ENCODE results near the gene RECQL5.
"Not testable (repeated sequence)": the region's sequence is repeated elsewhere in the genome, so short reads cannot be mapped to it uniquely, and the experiment has no call there.

The RECQL5 gene

DNA sequence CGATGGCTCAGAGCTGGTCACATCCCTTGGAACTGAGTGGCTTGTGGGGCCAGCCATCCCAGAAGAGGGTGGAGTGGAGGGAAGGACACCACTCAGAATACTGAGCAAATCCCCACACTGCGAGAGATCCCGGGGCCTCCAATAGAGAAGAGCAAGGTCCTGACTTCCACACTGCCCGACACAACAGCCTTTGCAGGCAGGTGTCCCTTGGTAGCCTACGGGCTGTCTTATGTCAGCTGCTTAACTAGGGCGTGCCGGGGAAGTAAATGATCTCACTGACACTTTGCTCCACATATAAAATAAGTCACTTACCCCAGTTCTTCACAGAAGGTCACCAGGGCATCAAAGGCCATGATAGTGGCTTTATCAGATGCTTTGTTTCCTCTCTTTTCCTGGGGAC is 16.1 kb downstream of the RECQL5 start:
- DNase-seq = no peak

DNA sequence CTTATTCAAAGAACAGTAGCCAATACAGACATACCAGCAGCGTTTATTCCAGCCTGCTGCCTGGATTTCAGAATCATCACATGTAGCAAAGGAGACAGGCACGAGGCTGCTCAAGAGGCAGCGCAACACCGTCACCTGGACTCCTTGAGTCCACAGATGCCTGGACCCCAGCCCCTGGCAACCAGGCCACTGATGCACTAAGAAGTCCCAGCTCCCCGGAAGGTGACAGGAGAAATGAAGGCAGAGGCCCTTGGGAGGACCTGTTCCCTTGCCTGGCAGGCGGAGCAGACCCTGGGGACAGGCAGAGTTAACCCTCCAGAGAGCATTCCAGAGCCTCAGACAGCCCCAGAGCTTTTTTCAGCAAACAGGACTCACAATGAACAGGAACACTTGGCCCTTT is 17.3 kb downstream of the RECQL5 start:
- DNase-seq = no peak

GRCh38 chr17:75647921-75648320 is 19.0 kb downstream of the RECQL5 start:
- DNase-seq = no peak

DNA sequence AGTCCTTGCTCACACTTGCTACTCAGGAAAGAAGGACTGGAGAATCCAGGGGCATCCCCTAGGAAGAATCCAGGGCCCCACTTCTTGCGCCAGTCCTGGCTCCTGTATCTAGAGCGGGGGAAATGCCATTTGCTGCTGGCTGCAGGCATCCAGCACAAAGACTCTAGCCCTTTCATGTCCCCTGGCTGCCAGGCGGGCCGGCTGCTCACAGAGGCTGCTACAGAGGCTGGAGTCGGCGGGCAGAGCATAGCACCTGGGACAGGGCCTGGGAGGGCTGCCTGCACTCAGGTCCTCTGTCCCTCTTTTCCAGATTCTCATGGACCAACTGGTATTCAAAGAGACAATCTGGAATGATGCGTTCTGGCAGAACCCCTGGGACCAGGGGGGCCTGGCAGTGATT is 19.9 kb downstream of the RECQL5 start:
- peak in 20 of 58 donors; percentile 12 to 60 (median 34) for DNase-seq

DNA sequence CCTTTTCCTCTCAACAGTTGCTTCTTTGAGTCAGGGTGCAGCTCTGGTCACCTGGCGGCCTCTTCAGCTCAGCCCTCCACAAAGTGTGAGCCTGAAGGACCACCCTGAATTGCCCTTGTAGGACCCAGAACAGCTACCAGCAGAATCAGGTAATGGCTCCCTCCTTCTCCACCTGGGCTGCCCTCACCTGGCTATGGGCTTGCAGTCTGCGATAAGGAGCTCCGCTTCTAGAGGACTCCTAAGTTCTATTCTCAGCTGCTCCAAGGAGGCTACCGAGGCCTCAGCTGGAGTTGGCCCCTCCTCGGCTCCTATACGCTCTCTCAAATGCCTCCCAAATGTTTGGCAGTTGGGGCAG is 20.3 kb downstream of the RECQL5 start:
- DNase-seq = no peak

DNA sequence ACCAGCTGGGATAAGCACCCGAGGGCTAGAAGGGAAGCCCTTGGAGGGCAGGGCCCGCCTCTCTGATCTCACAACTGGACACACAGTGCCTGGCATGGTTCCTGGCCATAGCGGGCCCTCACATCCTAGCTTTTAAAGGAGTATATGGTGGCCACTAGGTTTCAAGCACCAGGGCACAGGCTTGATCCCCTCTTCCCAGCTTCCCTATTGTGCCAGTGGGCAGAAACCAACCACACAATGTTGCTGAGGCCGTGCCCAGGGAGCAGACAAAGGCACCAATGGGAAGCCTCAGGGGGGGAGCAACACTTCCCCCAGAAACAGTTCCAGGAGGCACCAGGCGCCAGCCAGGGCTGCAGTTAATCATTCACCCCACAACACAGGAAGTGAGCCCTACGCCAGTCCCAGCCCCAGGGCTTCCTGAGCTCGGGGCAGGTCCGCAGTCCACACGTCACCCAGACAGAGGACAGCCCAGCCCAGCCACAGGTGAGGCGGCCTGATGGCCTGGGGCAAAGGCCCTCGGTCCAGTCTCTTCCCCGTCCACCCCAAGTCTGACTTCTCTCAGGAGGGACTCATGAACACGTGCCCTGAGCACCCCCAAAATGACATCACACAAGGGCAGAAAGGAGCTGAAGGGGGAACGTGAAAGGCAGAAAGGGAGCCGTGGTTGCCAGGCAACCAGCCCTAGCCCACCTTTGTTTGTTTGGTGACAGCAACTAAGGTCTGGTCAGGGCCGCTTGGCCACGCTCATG is 20.9 kb downstream of the RECQL5 start:
- peak in 51 of 58 donors; percentile 15 to 92 (median 66) for DNase-seq

DNA sequence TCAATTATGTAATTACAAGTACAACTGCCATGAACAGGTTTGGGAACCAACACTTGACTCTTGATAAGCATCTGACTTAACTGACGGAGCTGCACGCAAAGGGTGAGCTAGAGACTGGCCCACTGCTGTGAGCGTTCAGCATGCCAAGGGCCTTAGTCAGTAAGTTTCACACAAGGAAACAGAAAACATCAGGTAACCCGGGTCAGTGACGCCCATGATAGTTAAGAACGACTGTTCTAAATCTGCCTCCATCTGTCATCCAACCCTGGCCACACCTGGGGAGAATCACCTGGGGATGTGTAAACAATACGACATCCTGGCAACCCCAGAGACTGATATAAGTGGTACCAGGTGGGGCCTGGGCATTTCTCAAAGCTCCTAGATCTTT is 21.5 kb downstream of the RECQL5 start:
- DNase-seq = no peak

DNA sequence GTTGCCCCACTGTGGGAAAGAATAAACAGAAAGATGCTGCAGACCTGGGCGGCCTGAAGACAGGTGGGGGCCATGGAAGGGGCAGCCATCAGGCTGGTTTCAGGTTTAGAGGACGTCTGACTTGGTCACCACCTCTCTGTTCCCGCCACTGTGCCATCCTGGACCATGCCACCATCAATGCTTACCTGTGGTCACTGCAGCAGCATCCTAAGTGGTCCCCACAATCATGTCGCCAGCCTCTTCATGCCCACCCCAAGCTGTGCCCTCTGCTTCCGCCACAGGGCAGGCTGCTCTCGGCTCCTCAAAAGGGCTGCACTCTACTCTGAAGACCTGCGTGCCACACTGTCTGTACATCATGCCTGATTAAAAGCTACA is 23.3 kb downstream of the RECQL5 start:
- DNase-seq = no peak

GRCh38 chr17:75642784-75643642 is 23.9 kb downstream of the RECQL5 start:
- peak in 9 of 58 donors; percentile 25 to 61 (median 39) for DNase-seq

DNA sequence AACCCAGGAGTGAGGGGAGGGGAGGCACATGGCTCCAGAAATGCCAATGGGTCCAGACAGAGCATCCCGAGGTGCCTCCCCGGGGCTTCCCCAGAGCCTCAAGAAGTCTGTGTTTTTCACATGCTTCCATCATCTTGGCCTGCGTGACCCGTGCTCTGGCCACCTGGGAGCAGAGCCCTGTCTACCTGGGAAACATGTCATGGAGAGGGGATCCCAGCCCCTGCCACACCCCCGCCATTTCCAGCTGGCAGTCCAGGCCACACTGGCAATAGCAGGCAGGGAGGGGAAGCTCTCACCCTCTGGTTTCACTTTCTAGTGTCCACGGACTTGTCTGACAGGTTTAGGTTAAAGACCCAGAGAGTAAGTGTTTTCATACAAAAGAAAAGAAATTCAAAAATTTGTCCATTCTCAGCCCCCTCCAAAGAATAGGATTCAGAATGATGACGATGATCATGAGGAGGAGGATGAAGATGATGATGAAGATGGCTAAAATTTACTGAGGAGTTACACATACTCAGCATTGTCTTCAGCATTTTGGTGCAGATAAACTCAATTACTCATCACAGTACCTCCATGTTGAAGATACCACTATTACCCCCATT is 24.7 kb downstream of the RECQL5 start:
- DNase-seq = no peak

GRCh38 chr17:75641343-75641742 is 25.6 kb downstream of the RECQL5 start:
- peak in 22 of 58 donors; percentile 11 to 64 (median 34) for DNase-seq

DNA sequence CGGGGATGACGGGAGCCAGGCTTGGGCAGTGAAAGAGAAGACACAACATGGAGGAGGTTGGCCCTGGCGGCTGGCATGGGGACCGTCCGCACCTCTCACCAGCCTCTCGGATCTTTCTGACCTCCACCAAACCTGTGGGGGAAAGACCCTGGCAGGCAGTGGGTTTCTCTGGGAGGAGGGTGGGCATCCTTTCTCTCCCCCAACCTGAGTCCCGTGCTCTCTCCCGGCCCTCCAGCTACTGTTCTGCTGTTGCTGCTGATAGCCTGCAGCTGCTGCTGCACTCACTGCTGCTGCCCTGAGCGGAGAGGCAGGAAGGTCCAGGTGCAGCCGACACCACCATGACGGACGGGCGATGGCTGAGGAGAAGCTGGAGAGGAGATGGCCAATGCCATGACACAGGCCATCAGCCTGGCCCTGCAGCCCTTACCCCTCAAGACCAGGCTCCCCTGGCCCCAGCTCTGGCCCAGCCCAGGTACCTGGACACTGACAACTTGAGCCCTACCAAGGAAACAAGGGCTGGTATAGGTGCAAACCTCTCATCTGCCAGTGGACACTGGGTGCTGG is 26.3 kb downstream of the RECQL5 start:
- DNase-seq = no peak

- no peak for DNase-seq
These were observed 27.0 kb downstream of the RECQL5 start for GRCh38 chr17:75639771-75640555.

- no peak for DNase-seq
These were observed 27.6 kb downstream of the RECQL5 start for GRCh38 chr17:75639327-75639726.

- DNase-seq = no peak
These were observed 28.1 kb downstream of the RECQL5 start for GRCh38 chr17:75638893-75639292.

DNA sequence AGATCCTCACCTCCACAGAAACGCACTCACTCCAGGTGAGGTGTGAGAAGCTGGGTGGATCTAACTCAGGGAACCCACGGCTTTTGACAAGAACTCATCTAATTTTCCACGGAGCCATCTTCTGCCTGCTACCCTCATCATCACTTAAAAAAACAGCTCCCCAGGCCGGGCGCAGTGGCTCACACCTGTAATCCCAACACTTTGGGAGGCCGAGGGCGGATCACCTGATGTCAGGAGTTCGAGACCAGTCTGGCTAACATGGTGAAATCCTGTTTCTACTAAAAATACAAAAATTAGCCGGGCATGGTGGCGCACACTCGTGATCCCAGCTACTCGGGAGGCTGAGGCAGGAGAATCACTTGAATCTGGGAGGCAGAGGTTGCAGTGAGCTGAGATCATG is 28.9 kb downstream of the RECQL5 start:
- not testable (repeated sequence) for DNase-seq

DNA sequence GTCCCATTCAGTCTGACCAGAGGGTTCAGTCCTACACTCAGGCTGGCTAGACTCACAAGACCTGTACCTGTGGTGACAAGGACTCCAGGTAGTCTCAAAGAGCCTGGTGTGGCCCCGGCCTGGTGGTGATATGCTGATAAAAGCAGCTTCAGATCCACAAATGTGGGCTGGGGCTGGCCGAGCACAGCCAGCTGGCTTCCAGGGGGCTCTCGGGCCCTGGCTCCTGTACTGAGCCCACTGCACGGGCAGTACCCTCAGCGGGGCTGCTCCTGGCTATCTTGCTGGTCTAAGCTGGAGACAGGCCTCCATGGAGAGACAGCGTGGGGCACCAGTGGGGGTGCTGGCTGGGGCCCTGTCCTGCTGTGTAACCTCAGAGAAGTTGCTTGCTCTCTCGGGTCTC is 29.4 kb downstream of the RECQL5 start:
- no peak for DNase-seq

DNA sequence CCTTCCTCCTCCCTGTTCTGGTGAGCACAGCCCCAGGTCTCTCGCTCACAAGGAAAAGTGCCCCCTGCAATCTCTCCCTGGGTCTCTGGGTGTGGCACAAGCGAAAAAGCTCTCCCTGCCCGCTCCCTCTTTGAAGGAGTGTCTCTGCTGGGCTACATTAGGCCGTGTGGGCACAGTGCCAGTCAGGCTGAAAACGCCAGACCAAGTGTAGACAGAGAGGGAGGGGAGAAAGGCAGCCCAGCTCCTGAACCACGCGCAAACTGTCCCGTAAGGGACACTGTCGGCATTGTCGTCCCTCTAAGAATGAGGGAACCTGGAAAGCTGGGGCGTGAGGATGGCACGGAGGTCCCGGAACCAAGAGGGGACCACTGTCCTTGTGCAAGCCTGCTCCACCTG is 29.8 kb downstream of the RECQL5 start:
- peak in 28 of 58 donors; percentile 11 to 74 (median 36) for DNase-seq

DNA sequence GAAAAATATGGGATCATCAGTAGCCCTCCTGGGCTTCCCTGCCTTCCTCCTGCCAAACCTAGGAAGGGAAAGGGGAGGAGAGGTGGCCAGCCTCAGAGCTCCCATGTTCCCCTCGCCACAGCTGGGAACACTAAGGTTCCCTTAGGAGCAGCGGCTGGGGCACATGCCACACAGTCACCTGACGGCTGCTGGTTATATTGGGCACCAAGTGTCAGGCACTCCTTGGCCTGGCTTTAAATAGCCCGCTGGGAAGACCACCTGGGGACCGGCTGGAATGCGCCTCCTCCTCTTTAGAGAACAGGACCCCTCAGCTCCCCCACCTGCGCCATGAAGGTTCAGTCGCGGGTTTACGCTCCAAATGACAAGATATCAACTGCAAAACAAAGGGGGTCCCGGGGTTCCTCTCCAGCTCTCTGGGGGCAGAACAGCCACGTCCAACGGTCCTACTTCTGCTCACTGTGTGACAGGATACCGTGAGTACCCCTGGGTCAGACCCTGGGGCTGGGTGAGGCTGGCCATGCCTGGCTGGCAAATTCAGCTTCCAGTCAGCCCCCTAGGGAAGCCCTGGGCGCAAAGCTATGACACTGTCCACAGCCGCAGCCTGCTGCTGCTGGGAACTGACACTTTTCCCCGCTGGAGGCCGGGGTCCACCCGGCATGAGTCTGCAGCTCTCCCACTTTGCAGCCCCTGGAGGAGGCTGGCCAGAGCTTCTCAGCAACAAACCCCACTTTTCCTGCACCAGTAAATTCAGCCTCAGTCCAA is 30.4 kb downstream of the RECQL5 start:
- DNase-seq = no peak

- DNase-seq = peak in 22 of 58 donors; percentile 17 to 70 (median 51)
These were observed 31.2 kb downstream of the RECQL5 start for GRCh38 chr17:75635610-75636202.
